ENCODE data around the gene TBC1D30. TPM values are rescaled to one million over a fixed set of nuclear protein-coding genes. Genes with fewer than 3 reads are reported as not detected.
"Not testable (repeated sequence)": the region's sequence is repeated elsewhere in the genome, so short reads cannot be mapped to it uniquely, and the experiment has no call there.

TBC1D30 gene, protein sequence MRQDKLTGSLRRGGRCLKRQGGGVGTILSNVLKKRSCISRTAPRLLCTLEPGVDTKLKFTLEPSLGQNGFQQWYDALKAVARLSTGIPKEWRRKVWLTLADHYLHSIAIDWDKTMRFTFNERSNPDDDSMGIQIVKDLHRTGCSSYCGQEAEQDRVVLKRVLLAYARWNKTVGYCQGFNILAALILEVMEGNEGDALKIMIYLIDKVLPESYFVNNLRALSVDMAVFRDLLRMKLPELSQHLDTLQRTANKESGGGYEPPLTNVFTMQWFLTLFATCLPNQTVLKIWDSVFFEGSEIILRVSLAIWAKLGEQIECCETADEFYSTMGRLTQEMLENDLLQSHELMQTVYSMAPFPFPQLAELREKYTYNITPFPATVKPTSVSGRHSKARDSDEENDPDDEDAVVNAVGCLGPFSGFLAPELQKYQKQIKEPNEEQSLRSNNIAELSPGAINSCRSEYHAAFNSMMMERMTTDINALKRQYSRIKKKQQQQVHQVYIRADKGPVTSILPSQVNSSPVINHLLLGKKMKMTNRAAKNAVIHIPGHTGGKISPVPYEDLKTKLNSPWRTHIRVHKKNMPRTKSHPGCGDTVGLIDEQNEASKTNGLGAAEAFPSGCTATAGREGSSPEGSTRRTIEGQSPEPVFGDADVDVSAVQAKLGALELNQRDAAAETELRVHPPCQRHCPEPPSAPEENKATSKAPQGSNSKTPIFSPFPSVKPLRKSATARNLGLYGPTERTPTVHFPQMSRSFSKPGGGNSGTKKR
- total RNA-seq (2021; ENCODE audit: unreplicated experiment) (8.9 TPM), Bru-seq, nascent RNA (percentile 56 among the genes with signal in this experiment), BruChase-seq, experiment 1, labeled RNA remaining after a 2-hour chase (percentile 51 among the genes with signal in this experiment), BruChase-seq, experiment 2, labeled RNA remaining after a 6-hour chase (percentile 49 among the genes with signal in this experiment)
- polyA plus RNA-seq (2012; ENCODE audit: insufficient read length), result 3.3 TPM
- long read RNA-seq, partial matches to known transcripts, result 0 of 23 reads
- long read RNA-seq, other reads (novel, unspliced or antisense), result 23 of 23 reads

GRCh38 chr12:64824500-64825142 is at the start of gene TBC1D30:
Gene TBC1D30 (plus strand): TSS chr12:64824647. CDS start chr12:64824880, 233 bp downstream.
- Histone ChIP-seq H3K9me3 (ENCODE audit: control insufficient read depth, insufficient read depth, low read depth, low read length) (no peaks in the 10 kb centered on the region), H3K4me3 (ENCODE audit: low read depth in 2 of 2, low read length in 2 of 2) (no peak within 1 kb of the TSS; a peak in 1 of 4 replicates), H3K36me3 (ENCODE audit: control insufficient read depth, insufficient read depth, low read length) (no peaks in the 10 kb centered on the region), H3K27me3 (ENCODE audit: control insufficient read depth, insufficient read depth, low read length) (no peaks in the 10 kb centered on the region), H3K4me1 (ENCODE audit: control insufficient read depth, insufficient read depth, low read length) (no peaks in the 10 kb centered on the region), H3K27ac (ENCODE audit: low read length) (no peak within 1 kb of the TSS)
- DNase-seq (ENCODE audit: low read depth, low spot score), result no peak
- ChIA-PET POLR2A (no interaction called here), CTCF (no interaction called here)
- ATAC-seq, result no peak
- in situ Hi-C loops (cut with HindIII; ENCODE audit: low pct_unique_long_range_greater_than_20kb, low sequenced_read_pairs), result no loop called here
- intact Hi-C loops (cut with micrococcal nuclease; ENCODE audit: unreplicated experiment), result no loop called here
- no TSS peak for BruUV-seq (replicated peaks)
- TF ChIP-seq CTCF (IDR thresholded peaks at IDR 0.05), result no peak

GRCh38 chr12:64775147-64775736 is 49.2 kb upstream of the TBC1D30 start:
- intact Hi-C loops (cut with micrococcal nuclease; ENCODE audit: unreplicated experiment); H3K36me3 ChIP-seq (ENCODE audit: control insufficient read depth, insufficient read depth, low read length); DNase-seq (ENCODE audit: low read depth, low spot score); CTCF ChIA-PET; BruUV-seq (replicated peaks); ATAC-seq; H3K9me3 ChIP-seq (ENCODE audit: control insufficient read depth, insufficient read depth, low read depth, low read length); POLR2A ChIA-PET; in situ Hi-C loops (cut with HindIII; ENCODE audit: low pct_unique_long_range_greater_than_20kb, low sequenced_read_pairs); H3K4me1 ChIP-seq (ENCODE audit: control insufficient read depth, insufficient read depth, low read length); H3K27ac ChIP-seq (ENCODE audit: low read length); H3K4me3 ChIP-seq (ENCODE audit: low read depth in 2 of 2, low read length in 2 of 2): not testable (repeated sequence)
- H3K27me3 ChIP-seq (ENCODE audit: control insufficient read depth, insufficient read depth, low read length), result peaks cover 17% of the 10 kb centered on the region

DNA sequence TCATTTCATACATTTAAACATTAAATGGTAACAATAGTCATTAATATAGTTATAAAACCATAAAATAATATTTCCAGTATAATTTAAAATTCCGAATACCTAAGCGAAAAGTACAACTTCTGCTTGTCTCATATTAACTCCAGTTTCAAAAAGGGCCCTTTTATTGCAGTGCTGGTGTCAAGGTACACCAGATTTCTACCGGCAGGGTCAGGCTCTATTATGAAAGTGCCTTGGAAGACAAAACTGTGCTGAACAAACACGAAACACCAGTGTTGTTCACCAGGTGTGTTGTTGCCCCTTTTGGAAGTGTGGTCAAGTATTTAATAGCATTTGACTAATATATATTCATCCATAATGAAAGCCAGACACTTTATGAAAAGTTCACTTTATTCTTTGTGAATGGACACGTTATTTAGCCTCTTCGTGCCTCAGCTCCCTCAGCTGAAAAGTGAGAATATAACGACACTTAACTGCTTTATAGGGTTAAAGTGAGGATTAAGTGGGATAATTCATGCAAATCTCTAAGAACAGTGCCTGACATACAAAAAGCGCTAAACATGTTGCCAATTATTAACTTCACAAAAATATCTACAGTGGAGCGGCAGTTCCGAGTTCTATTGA is 45.0 kb upstream of the TBC1D30 start:
- intact Hi-C loops (cut with micrococcal nuclease; ENCODE audit: unreplicated experiment), result no loop called here
- Histone ChIP-seq H3K27ac (ENCODE audit: low read length) (peak overlapping the region; percentile 29; the same call in 1 of the 2 replicates), H3K4me1 (ENCODE audit: control insufficient read depth, insufficient read depth, low read length) (no peaks in the 10 kb centered on the region; the same call in 1 of the 2 replicates), H3K9me3 (ENCODE audit: control insufficient read depth, insufficient read depth, low read depth, low read length) (no peaks in the 10 kb centered on the region), H3K27me3 (ENCODE audit: control insufficient read depth, insufficient read depth, low read length) (peaks cover 22% of the 10 kb centered on the region), H3K36me3 (ENCODE audit: control insufficient read depth, insufficient read depth, low read length) (no peaks in the 10 kb centered on the region; the same call in 1 of the 2 replicates), H3K4me3 (ENCODE audit: low read depth in 2 of 2, low read length in 2 of 2) (no peak overlapping the region)
- no peak for ATAC-seq
- ChIA-PET POLR2A (no interaction called here), CTCF (interaction anchor here (1.2 kb wide), 1 partner anchor 17 kb away, joined by 6 read pairs; no protein-coding TSS in a partner anchor)
- TF ChIP-seq CTCF (IDR thresholded peaks at IDR 0.05) (no peak), TCF7L2 (IDR thresholded peaks at IDR 0.05; ENCODE audit: low read depth, low read length) (no peak), SIN3A (IDR thresholded peaks at IDR 0.05; ENCODE audit: borderline replicate concordance, insufficient read depth, low read depth, low read length) (no peak), POLR2AphosphoS5 (IDR thresholded peaks at IDR 0.05; ENCODE audit: low read depth, low read length) (no peak)
- TF ChIP-seq, protein P1, sequence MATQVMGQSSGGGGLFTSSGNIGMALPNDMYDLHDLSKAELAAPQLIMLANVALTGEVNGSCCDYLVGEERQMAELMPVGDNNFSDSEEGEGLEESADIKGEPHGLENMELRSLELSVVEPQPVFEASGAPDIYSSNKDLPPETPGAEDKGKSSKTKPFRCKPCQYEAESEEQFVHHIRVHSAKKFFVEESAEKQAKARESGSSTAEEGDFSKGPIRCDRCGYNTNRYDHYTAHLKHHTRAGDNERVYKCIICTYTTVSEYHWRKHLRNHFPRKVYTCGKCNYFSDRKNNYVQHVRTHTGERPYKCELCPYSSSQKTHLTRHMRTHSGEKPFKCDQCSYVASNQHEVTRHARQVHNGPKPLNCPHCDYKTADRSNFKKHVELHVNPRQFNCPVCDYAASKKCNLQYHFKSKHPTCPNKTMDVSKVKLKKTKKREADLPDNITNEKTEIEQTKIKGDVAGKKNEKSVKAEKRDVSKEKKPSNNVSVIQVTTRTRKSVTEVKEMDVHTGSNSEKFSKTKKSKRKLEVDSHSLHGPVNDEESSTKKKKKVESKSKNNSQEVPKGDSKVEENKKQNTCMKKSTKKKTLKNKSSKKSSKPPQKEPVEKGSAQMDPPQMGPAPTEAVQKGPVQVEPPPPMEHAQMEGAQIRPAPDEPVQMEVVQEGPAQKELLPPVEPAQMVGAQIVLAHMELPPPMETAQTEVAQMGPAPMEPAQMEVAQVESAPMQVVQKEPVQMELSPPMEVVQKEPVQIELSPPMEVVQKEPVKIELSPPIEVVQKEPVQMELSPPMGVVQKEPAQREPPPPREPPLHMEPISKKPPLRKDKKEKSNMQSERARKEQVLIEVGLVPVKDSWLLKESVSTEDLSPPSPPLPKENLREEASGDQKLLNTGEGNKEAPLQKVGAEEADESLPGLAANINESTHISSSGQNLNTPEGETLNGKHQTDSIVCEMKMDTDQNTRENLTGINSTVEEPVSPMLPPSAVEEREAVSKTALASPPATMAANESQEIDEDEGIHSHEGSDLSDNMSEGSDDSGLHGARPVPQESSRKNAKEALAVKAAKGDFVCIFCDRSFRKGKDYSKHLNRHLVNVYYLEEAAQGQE (IDR thresholded peaks at IDR 0.05; ENCODE audit: insufficient read depth in 1 of 2, low read depth in 2 of 2, low read length in 1 of 2), result no peak
- no TSS peak for BruUV-seq (replicated peaks)
- DNase-seq (ENCODE audit: low read depth, low spot score), result no peak
- in situ Hi-C loops (cut with HindIII; ENCODE audit: low pct_unique_long_range_greater_than_20kb, low sequenced_read_pairs), result no loop called here

Data from Panc1 (cell line).